WTC11 (cell line): Measurements from ENCODE around the gene POU3F2. TPM values are rescaled to one million over a fixed set of nuclear protein-coding genes. Genes with fewer than 3 reads are reported as not detected.

ENCODE experiments used
- ATAC-seq: fragments of 200-7000 bp; cut with Tn5 transposase; 2 replicates; pipeline ENCODE4 v1.10.0; 2021; ENCODE audit warnings: mild to moderate bottlenecking, moderate library complexity
- CTCF ChIA-PET: fragments of 300-600 bp; sonication (Branson Sonifier 250); formaldehyde crosslinking; loops from one replicate; lab custom pipeline; 2021; ENCODE audit warnings: antibody characterized with exemption; lab: Charles Lee
- POLR2A ChIA-PET: fragments of 350-600 bp; sonication (Branson Sonifier 250); formaldehyde crosslinking; loops from one replicate; lab custom pipeline; 2021; ENCODE audit warnings: antibody characterized with exemption; lab: Charles Lee
- DNase-seq: peaks from one replicate; pipeline ENCODE4 v3.0.0; 2021; ENCODE audit warnings: low spot score
- H3K27ac Mint-ChIP-seq: 2 replicates; pipeline ENCODE4 v1.8.0; 2021; ENCODE audit warnings: mixed read lengths
- H3K27me3 Mint-ChIP-seq: 2 replicates; pipeline ENCODE4 v1.8.0; 2021; ENCODE audit warnings: low read depth, mild to moderate bottlenecking, moderate library complexity, mixed read lengths
- H3K36me3 Mint-ChIP-seq: 2 replicates; pipeline ENCODE4 v1.8.0; 2021; ENCODE audit warnings: mixed read lengths
- H3K4me1 Mint-ChIP-seq: 2 replicates; pipeline ENCODE4 v1.8.0; 2022; ENCODE audit warnings: mixed read lengths
- H3K4me3 Mint-ChIP-seq: 2 replicates; pipeline ENCODE4 v1.8.0; 2021; ENCODE audit warnings: mild to moderate bottlenecking, moderate library complexity, mixed read lengths
- H3K9me3 Mint-ChIP-seq: 2 replicates; pipeline ENCODE4 v1.8.0; 2021; ENCODE audit warnings: mixed read lengths
- ATF3 ChIP-seq: sonication (generic); formaldehyde crosslinking; conservative IDR thresholded peaks from 2 replicates; pipeline ENCODE4 v1.8.1; 2022; ENCODE audit warnings: mild to moderate bottlenecking, missing genetic modification reagents
- ATF6 ChIP-seq: sonication (generic); formaldehyde crosslinking; IDR thresholded peaks from 2 replicates; pipeline ENCODE4 v1.8.1; 2023; ENCODE audit warnings: mild to moderate bottlenecking, missing genetic modification reagents
- CREM ChIP-seq: sonication (generic); formaldehyde crosslinking; IDR thresholded peaks from 2 replicates; pipeline ENCODE4 v1.8.1; 2022; ENCODE audit warnings: mild to moderate bottlenecking, missing genetic modification reagents, moderate library complexity
- EMX1 ChIP-seq: fragments of 250-450 bp; sonication (Bioruptor Pico); IDR thresholded peaks from 2 replicates; pipeline ENCODE4 v1.8.0; 2021; ENCODE audit warnings: mild to moderate bottlenecking
- GABPB1 ChIP-seq: sonication (generic); formaldehyde crosslinking; IDR thresholded peaks from 2 replicates; pipeline ENCODE4 v1.8.1; 2023; ENCODE audit warnings: mild to moderate bottlenecking, missing genetic modification reagents
- HMGA2 ChIP-seq: fragments of 250-450 bp; sonication (Bioruptor Pico); IDR thresholded peaks from 2 replicates; pipeline ENCODE4 v1.4.0; 2021; ENCODE audit warnings: mild to moderate bottlenecking, moderate library complexity
- IRF2 ChIP-seq: sonication (generic); formaldehyde crosslinking; IDR thresholded peaks from 2 replicates; pipeline ENCODE4 v1.8.0; 2022; ENCODE audit warnings: low read depth, missing genetic modification reagents, borderline replicate concordance
- NFYB ChIP-seq: sonication (generic); formaldehyde crosslinking; conservative IDR thresholded peaks from 2 replicates; pipeline ENCODE4 v1.8.0; 2022; ENCODE audit warnings: low read depth, missing genetic modification reagents
- NR3C1 ChIP-seq: sonication (generic); formaldehyde crosslinking; conservative IDR thresholded peaks from 2 replicates; pipeline ENCODE4 v1.8.1; 2023; ENCODE audit warnings: low read depth, mild to moderate bottlenecking, missing genetic modification reagents
- RELA ChIP-seq: sonication (generic); formaldehyde crosslinking; IDR thresholded peaks from 2 replicates; pipeline ENCODE4 v1.8.1; 2022; ENCODE audit warnings: missing genetic modification reagents, mild to moderate bottlenecking, borderline replicate concordance
- SP1 ChIP-seq: sonication (generic); formaldehyde crosslinking; conservative IDR thresholded peaks from 2 replicates; pipeline ENCODE4 v1.8.1; 2022; ENCODE audit warnings: missing genetic modification reagents
- TEAD4 ChIP-seq: sonication (generic); formaldehyde crosslinking; IDR thresholded peaks from 2 replicates; pipeline ENCODE4 v1.8.0; 2022; ENCODE audit warnings: mild to moderate bottlenecking, missing genetic modification reagents
- USF1 ChIP-seq: sonication (generic); formaldehyde crosslinking; IDR thresholded peaks from 2 replicates; pipeline ENCODE4 v1.8.0; 2022; ENCODE audit warnings: mild to moderate bottlenecking, missing genetic modification reagents
- ZBTB43 ChIP-seq: sonication (generic); formaldehyde crosslinking; IDR thresholded peaks from 2 replicates; pipeline ENCODE4 v1.8.1; 2023; ENCODE audit warnings: mild to moderate bottlenecking, missing genetic modification reagents
- ZMAT4 ChIP-seq: fragments of 250-450 bp; sonication (Bioruptor Pico); IDR thresholded peaks from 2 replicates; pipeline ENCODE4 v1.9.0; 2021; ENCODE audit warnings: mild to moderate bottlenecking
- ZNF317 ChIP-seq: sonication (generic); formaldehyde crosslinking; IDR thresholded peaks from 2 replicates; pipeline ENCODE4 v1.8.1; 2023; ENCODE audit warnings: low read depth, mild to moderate bottlenecking, moderate library complexity, missing genetic modification reagents, borderline replicate concordance
- ZNF396 ChIP-seq: fragments of 250-450 bp; sonication (Bioruptor Pico); IDR thresholded peaks from 2 replicates; pipeline ENCODE4 v1.8.0; 2021; ENCODE audit warnings: mild to moderate bottlenecking, moderate library complexity, borderline replicate concordance
- ZNF532 ChIP-seq: fragments of 250-450 bp; sonication (Bioruptor Pico); IDR thresholded peaks from 2 replicates; pipeline ENCODE4 v1.9.0; 2021; ENCODE audit warnings: mild to moderate bottlenecking, borderline replicate concordance
- ZNF671 ChIP-seq: fragments of 250-450 bp; sonication (Bioruptor Pico); IDR thresholded peaks from 2 replicates; pipeline ENCODE4 v1.8.0; 2021; ENCODE audit warnings: mild to moderate bottlenecking
- total RNA-seq: library from RNA; stranded (reverse); gene quantifications from 3 replicates; pipeline ENCODE4 v1.2.3, GENCODE V29; 2021

The POU3F2 gene
- total RNA-seq, 1 experiment from 2014 or later, result 0.07 TPM

DNA sequence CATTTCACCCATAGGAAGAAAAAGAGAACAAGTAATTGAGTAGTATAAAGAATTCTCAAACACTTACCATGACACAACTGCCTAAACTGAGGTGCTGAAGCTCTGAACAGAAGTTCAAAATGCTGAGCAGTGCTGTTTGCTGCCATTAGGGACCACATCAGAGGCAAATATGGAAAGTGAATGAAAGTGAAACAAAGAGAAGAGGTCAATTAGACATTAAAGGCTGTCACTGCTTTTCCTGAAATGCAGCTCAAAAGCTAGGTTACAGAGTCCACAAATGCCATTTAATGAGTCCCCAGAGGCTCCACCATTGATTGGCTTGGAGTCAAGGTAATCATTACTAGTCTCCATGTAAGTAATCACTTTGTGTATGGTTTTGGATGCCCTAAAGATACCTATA lies 46.1 kb downstream of the POU3F2 start:
- no peaks in the 10 kb centered on the region for H3K9me3 Mint-ChIP-seq
- CTCF ChIA-PET, result interaction anchor here (0.6 kb wide), 1 partner anchor 361 kb away, joined by 3 read pairs; no protein-coding TSS in a partner anchor
- no peak overlapping the region for H3K27ac Mint-ChIP-seq
- no peaks in the 10 kb centered on the region for H3K4me1 Mint-ChIP-seq
- ATAC-seq (no peak), DNase-seq (no peak)
- H3K27me3 Mint-ChIP-seq, result no peaks in the 10 kb centered on the region
- no peaks in the 10 kb centered on the region for H3K36me3 Mint-ChIP-seq
- no peak for TF ChIP-seq NR3C1 (CRISPR knock-in tag)
- TF ChIP-seq CREM (CRISPR knock-in tag), result no peak
- H3K4me3 Mint-ChIP-seq, result no peak overlapping the region
- POLR2A ChIA-PET, result no interaction called here

DNA sequence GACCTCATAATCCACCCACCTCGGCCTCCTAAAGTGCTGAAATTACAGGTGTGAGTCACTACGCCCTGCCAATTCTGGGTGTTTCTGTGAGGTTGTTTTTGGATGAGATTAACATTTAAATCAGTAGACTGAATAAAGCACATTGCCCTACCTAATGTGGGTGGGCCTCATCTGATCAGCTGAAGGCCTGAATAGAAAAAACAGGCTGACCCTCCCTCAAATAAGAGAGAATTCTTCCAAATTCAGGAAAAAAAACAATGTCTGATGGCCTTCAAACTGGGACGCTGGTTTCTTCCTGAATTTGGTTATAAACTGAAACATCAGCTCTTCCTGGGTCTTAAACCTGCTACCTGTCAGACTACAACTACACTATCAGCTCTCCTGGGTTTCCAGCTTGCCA lies 51.0 kb downstream of the POU3F2 start:
- Mint-ChIP-seq H3K4me1 (no peaks in the 10 kb centered on the region), H3K9me3 (no peaks in the 10 kb centered on the region), H3K27ac (no peak overlapping the region), H3K4me3 (no peak overlapping the region), H3K27me3 (no peaks in the 10 kb centered on the region), H3K36me3 (peaks cover 5% of the 10 kb centered on the region; the same call in 1 of the 2 replicates)
- ATAC-seq (no peak), DNase-seq (no peak)
- CTCF ChIA-PET, result no interaction called here
- POLR2A ChIA-PET, result interaction anchor here (0.7 kb wide), 1 partner anchor 19 kb away, joined by 3 read pairs; no protein-coding TSS in a partner anchor
- TF ChIP-seq ZNF671 (CRISPR knock-in tag), result no peak
- no peak for TF ChIP-seq TEAD4 (CRISPR knock-in tag)
- no peak for TF ChIP-seq ATF3 (CRISPR knock-in tag)
- no peak for TF ChIP-seq ZNF317
- TF ChIP-seq ZMAT4, result no peak
- TF ChIP-seq CREM (CRISPR knock-in tag), result no peak
- TF ChIP-seq HMGA2, result no peak
- TF ChIP-seq IRF2 (CRISPR knock-in tag), result no peak
- TF ChIP-seq ZNF396, result no peak
- TF ChIP-seq EMX1 (CRISPR knock-in tag), result no peak
- no peak for TF ChIP-seq GABPB1 (CRISPR knock-in tag)
- TF ChIP-seq ZNF532, result no peak
- TF ChIP-seq RELA (CRISPR knock-in tag), result no peak
- TF ChIP-seq ATF6 (CRISPR knock-in tag), result no peak
- TF ChIP-seq NFYB (CRISPR knock-in tag), result no peak
- TF ChIP-seq USF1 (CRISPR knock-in tag), result no peak
- no peak for TF ChIP-seq SP1 (CRISPR knock-in tag)
- TF ChIP-seq ZBTB43 (CRISPR knock-in tag), result no peak
